A204.1 (cell line): Measurements from ENCODE around the gene AOPEP.

Source experiments
- FAIRE-seq: peaks from 2 replicates; lab custom pipeline; 2012; peaks lifted over from hg19 to GRCh38; lab: Jason Lieb, UNC

AOPEP gene

GRCh38 chr9:95021166-95021886 is 294.8 kb downstream of the AOPEP start:
- no peak for FAIRE-seq

DNA sequence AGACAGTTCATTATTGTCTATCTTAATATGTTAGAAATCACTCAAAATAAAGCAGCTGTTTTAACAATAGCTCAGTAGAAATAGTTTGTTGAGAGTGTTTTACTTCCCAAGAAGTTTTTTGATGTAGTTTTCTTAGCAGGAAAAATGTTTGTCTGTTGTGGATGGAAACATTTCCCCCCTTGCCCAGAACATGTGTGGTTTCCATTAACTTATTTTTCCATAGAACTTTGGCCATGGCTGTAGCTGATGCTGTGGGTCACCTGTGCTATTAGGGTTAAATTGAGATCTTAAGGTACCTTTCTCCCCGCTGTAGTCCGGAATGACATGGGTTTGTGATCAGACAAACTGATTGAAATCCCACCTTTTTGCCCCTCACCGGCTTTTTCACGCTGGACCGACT is 296.2 kb downstream of the AOPEP start:
- FAIRE-seq, result no peak

DNA sequence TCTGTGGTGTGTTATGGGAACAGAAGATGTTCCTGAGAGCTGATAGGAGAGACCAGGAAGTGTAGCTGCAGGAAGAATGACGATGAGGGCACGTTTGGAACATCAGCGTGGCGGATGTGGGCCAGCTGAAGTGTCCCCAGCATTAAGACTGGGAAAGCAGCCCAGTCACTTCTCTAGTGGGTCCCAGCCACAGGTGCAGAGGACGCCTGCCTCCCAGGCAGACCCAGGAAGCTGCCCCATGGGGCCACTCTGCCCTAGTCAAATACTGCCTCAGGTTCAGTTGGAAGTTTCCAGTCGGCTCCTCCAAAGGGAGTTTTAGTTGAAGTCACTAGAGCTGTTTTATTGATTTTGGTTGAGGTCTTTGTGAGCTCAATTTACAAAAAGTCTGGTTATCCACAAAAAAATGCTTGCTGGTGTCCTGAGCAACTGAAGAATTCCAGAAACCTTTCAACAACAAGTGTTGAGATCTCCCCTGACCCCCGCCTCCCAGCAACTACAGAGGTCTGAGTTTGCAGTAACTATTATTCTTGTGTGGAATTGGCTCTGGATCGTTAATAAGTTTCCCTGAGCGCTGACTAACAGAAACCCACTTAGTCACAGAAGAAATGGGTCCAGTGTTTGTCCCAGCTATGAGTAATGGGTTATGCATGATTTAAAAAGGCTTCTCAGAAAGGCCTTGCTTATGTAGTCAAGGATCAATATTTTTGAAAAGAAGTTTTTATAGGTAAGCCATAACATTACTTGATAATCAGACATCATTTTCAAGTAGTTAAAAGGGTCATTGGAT is 296.9 kb downstream of the AOPEP start:
- no peak for FAIRE-seq

DNA sequence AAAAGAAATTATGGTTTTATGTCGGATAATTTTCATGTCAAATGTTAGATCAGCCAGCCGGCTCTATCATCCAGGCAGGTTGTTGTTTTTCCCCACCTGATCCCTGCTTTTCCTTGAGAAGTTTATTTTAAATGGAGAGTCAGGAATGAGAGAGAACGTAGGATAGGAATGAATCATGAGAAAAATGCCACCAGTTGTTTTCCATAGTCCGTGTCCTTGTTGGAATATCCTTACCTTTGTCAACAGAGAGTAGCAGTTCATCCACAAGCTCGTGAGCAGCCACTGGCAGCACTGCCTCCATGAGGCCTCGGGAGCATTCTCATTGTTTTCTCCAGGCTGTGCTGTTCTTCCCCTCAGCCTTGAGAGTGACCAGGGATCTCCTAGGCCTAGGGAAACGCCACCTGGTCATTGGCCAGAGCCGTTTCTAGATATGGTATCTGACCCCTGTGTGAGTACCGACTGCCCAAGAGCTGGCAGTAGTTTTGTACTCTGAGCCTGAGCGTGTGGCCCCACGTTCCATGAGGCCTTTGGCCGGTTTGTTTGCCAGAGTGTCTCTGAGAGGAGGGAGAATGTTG is 297.7 kb downstream of the AOPEP start:
- no peak for FAIRE-seq

DNA sequence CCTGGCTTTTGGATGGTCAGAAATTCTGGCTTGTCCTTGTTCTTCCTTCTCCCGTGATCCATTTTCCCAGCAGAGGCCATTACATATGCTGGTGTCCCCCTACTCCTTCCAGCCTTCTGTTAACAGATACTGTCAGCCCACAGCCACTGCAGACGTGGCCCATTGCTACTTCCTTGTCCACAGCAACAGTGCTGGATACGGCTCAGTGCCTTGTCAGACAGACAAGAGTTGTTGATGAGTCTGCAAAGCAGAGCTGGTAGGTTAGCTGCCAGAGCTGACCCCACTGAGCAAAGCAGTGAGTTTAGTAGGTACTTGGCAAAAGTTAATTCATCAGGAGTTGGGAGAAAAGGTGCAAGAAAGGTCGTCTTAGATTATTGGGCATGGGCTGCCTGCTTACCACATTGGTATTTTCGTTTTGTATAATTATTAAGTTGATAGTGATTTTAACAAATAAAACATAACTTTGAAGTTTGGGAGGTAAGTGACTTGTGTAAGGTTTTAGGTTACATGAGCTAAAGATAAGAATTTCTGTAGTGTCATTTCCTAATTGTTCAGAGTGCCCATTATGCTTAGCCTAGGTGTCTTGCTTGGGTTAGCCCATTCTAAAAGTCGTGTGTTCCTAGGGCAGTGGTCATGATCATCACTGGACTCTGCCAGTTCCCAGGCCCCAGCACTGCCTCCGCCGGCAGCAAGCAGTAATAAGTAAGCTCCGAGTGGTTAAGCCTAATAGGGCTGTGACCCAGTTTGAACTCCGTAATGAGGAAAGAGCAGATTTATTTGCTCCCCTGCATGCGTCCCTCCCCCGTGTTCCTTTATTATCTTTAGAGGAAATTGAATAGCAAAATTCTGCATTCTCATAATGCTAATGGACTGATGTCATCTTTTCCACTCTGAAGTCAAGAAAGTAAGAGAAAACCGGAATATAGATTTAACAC is 299.0 kb downstream of the AOPEP start:
- no peak for FAIRE-seq

DNA sequence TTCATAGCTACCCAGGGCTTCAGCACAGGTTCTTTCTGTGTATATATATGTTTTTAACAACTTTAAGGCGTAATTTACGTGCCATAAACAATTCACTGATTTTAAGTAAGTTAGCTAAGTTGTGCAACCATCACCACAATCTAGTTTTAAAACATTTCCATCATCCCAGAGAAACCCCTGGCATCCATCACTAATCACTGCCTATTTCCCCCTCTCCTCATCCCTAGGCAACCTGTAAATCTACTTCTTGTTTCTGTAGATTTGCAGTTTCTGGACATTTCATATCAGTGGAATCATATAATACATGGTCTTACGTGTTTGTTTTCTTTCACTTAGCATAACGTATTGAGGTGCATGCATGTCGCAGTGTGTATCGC is 299.6 kb downstream of the AOPEP start:
- no peak for FAIRE-seq

DNA sequence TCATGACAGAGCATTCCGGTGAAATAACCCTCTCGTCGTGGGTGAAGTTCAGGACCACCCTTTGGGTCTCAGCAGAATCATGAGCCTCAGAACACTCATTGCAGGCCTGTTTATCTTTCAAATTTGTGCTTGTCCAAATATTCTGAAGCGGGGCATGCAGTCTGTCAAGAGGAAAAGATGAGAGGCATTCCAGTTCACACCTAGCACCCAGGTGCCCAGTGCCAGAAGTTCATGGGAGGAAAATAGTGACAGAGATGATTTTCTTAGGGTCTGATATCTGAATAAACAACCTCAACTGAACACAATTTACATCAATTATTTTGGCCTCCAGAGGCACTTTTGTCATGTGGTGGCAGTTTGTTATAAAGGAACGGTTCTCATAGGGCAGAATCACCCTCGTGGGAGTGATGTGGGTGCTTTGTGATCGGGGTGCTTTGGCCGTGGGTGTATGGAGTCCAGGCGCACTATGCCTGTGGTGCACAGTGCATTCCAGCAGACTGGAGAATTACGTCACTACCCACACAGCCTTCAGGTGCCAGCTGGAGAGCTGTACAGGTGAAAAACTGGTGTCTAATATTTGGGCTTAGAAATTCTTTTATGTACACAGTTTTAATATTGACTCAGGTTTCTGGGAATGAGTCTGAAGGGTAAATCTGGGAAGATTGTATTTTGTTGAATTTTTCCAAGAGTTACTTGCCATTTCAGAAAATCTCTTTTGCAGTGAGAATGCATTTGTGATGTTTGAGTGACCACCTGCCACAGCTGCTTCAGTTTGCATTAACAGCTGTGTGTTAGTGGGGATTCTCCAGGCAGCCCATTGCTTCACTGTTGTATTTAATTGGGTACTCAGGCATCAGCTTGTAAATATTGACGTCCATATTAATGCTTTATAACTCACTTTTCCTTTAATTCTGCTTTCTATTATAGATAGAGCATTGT is 301.7 kb downstream of the AOPEP start:
- no peak for FAIRE-seq

DNA sequence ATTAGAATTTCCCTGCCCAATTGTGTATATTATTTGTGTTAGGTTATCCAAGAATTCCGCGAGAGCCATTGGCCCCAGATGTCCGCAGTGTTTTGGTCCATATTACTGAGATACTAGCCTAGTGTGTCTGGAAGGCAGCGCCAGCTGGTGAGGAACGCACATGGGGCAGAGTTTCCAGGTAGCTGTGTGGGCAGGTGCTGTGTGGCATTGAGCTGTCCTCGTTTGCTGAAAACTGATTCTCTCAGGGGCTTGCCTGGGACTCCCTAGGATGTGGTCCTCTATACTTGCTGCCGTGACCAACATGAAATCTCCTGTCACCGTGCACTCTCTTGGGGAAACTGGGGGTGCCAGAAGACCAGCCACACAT is 302.3 kb downstream of the AOPEP start:
- FAIRE-seq, result no peak

DNA sequence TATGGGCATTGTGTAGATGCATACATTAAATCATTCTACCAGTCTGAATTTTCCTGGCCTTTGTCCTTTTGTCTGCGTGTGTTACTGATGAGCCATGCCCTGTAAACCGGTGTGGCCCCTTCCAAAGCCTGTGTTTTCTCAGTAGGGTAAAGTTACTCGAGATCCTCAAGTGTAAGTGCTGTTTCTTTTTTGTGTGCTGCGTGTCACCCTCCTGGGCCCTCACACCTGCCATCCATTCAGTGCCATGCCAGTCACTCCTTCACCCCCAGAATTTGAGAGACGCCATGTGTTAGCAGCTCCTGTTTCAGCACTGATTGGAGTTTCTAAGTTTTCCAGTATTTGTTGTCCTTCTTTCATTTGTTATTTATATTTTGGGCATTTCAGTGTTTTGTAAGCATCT is 302.8 kb downstream of the AOPEP start:
- FAIRE-seq, result no peak

DNA sequence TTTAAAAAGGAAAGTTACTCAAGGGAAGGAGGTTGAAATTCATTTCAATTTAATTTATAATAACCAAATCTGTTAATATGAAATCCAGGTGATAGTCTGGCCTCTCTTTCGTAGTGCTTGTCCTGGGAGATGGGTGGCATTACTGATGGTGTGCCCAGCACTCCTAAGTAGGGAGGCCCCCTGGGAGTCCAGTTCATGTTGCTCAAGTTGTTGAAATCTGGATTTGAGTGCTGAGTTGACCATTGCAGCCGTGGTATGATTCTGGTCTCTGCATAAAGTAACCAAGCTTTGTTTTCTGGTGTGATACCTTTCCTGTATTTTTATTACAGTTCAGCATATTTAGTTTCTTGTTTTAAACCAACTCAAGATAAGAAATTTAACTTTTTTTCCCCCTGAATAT is 303.2 kb downstream of the AOPEP start:
- no peak for FAIRE-seq

- no peak for FAIRE-seq
These were observed 303.8 kb downstream of the AOPEP start for GRCh38 chr9:95030344-95030743.

GRCh38 chr9:95030920-95031642 is 304.6 kb downstream of the AOPEP start:
- no peak for FAIRE-seq

DNA sequence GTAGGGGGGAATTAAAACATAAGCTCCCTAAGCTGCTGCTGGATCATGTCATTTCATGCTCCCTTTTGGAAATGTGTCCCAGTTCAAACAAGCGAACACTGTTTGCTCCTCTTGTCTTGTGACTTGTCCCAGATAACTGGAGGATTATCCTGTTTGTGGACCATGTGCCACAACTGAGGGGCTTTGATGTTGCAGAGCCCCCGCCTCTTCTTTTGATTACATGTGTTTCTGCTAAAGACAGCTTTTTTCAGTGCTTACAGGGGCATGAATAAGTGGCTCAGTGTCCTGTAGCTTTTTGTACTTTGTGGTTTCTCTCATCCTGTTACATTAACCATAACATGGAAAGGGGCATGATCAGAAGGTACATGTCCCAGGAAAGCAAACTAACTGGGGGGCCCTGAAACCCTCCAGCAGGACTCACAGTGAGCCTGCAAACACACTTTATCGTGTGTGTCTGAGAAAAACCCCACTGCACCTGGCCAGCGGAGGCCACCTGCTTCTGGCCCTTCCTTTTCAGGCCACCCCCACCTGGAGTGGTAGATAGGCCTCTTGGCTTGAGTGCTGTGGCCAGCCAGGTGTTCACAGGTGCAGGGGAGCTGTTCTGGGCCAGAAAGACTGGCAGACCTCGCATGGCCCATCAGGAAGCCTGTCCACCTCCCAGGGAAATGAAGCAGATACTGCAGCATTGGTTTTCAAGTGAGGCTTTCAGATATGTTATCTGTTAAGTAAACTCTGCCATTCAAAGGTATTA is 305.4 kb downstream of the AOPEP start:
- no peak for FAIRE-seq

- FAIRE-seq, result no peak
These were observed 306.3 kb downstream of the AOPEP start for GRCh38 chr9:95032580-95033341.

- FAIRE-seq, result no peak
These were observed 309.3 kb downstream of the AOPEP start for GRCh38 chr9:95035846-95036245.

DNA sequence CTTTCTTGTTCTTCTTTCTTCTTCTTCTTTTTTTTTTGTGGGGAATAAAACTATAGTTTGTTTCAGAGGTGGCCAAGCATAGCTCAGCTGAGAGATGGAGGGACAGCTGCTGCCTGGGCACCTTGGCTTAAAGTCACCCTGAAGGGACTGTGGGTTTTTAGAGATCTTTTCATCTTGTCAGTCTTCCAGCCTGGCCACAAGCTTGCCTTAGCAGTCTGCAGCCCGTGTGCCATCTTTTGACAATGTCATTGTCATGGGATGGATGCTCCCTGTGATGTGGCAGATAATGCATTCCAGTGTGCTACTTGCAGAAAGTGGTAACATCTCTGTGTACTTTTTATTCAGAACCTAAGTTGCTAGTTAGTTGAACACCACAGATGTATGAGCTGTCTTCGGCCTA is 310.2 kb downstream of the AOPEP start:
- FAIRE-seq, result no peak

DNA sequence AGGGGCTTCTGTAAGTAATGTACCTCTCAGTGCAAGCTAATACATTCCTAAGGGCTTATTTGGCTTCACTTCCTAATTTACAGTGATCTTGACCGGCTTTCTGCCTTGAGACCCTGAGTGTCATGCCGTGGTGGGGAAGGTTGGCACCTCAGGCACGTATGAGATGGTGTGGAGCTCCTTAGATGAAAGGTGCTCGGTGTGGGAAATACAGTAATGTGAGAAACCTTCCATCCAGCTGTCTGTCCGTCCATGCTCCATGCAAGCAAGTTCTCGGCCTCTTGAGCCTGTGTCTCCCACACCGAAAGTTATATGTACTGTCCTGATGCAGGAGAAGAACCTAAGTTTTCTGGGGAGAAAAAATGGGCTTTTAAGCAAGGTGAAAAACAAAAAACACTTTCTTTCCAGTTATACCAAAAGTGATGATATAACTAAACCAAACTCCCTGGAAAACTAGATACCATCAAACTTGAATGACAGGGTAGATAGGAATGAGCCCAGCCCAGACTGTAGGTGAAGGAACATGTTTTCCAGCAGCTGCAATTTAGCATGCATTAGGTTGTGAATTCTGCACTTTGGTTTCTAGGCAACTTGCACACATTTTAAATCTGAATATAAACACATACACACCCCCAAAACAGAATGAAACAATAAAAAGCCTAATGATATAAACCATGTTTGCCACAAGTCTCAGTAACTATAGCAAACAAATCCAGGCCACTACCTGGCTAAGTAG is 311.5 kb downstream of the AOPEP start:
- no peak for FAIRE-seq

GRCh38 chr9:95038666-95039065 is 312.2 kb downstream of the AOPEP start:
- FAIRE-seq, result no peak

DNA sequence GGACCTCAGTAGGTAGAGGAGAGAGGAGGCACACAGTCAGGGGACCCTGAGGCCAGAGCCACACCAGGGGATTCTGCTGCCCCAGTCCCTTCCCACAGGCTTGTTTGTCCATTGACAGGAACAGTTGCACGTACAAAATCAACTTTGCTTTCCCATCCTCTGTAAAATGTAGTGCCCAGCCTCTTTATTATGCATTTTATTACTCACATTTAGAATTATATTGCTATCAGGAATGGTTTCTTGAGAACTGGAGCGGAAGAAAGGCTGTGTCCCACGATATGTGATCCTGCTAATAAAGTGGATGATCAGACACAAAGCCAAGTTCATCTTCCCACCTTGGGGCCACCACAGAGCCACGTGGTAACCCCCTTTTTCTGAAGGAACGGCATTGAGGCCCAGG is 313.6 kb downstream of the AOPEP start:
- FAIRE-seq, result no peak
